Testis (tissue), 2 donors: ENCODE data around the gene FBXL19.

Source experiments
- POLR2A ChIP-seq: fragments of 450-650 bp; IDR thresholded peaks from one replicate; pipeline ENCODE4 v1.6.1; 2017; ENCODE audit warnings: antibody characterized with exemption, mild to moderate bottlenecking, moderate library complexity
- TF ChIP-seq, protein P1 (sequence below), 3 experiments: fragments of 450-650 bp in 2 of 3; fragments of 200-600 bp in 1 of 3; sonication (generic) in 1 of 3; IDR thresholded peaks; one replicate each; pipeline ENCODE4 v1.5.1; 2016 to 2019; ENCODE audit warnings: antibody characterized with exemption in 3 of 3, mild to moderate bottlenecking in 2 of 3, moderate library complexity in 1 of 3

DNA sequence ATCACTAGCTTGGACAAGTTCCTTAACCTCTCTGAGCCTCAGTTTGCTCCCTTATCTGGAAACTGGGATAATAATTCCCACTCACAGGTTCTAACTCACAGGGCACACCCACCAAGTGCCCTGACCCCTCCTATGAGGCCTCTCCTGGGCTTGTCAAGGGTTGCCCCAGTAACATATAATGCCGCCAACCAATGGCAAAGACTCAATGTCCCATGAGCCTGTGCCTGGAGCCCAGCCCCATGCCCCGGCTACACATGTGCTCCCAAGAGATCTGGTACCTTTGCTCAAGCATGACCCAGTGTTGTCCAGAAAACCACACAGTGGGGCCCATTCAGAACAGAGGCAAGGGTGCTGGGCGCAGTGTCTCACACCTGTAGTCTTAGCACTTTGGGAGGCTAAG lies 8.5 kb upstream of the FBXL19 start:
- TF ChIP-seq, protein P1, sequence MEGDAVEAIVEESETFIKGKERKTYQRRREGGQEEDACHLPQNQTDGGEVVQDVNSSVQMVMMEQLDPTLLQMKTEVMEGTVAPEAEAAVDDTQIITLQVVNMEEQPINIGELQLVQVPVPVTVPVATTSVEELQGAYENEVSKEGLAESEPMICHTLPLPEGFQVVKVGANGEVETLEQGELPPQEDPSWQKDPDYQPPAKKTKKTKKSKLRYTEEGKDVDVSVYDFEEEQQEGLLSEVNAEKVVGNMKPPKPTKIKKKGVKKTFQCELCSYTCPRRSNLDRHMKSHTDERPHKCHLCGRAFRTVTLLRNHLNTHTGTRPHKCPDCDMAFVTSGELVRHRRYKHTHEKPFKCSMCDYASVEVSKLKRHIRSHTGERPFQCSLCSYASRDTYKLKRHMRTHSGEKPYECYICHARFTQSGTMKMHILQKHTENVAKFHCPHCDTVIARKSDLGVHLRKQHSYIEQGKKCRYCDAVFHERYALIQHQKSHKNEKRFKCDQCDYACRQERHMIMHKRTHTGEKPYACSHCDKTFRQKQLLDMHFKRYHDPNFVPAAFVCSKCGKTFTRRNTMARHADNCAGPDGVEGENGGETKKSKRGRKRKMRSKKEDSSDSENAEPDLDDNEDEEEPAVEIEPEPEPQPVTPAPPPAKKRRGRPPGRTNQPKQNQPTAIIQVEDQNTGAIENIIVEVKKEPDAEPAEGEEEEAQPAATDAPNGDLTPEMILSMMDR (IDR thresholded peaks at IDR 0.05): no peak
- no peak for TF ChIP-seq POLR2A
